Endodermal cell (in vitro differentiated cells): ENCODE data around the gene ICAM1. TPM values are rescaled to one million over a fixed set of nuclear protein-coding genes. Genes with fewer than 3 reads are reported as not detected.

Experiments used
- DNase-seq: peaks from one replicate; pipeline ENCODE4 v3.0.0-alpha.2; 2017
- H3K27ac ChIP-seq: 2 replicates; pipeline ENCODE4 v1.5.1; 2013; ENCODE audit warnings: mild to moderate bottlenecking, low read depth, low read length, moderate library complexity
- H3K27me3 ChIP-seq: 2 replicates; pipeline ENCODE4 v1.6.1; 2013; ENCODE audit warnings: mild to moderate bottlenecking, low read length, moderate library complexity; ENCODE audit not compliant: insufficient read depth, control insufficient read depth, poor library complexity, severe bottlenecking
- H3K36me3 ChIP-seq: 2 replicates; pipeline ENCODE4 v1.7.0; 2013; ENCODE audit warnings: mild to moderate bottlenecking, low read length, moderate library complexity; ENCODE audit not compliant: control insufficient read depth, insufficient read depth
- H3K4me1 ChIP-seq: one replicate; pipeline ENCODE4 v1.7.0; 2013; ENCODE audit warnings: low read length; ENCODE audit not compliant: control insufficient read depth, insufficient read depth
- H3K4me3 ChIP-seq: 2 replicates; pipeline ENCODE4 v1.5.1; 2013; ENCODE audit warnings: mild to moderate bottlenecking, low read length, moderate library complexity
- H3K9ac ChIP-seq: 2 replicates; pipeline ENCODE4 v1.6.1; 2013; ENCODE audit warnings: mild to moderate bottlenecking, low read length, moderate library complexity; ENCODE audit not compliant: poor library complexity, severe bottlenecking; ENCODE audit errors: extremely low read depth
- H3K9me3 ChIP-seq: 2 replicates; pipeline ENCODE4 v1.6.1; 2013; ENCODE audit warnings: mild to moderate bottlenecking, low read length, moderate library complexity; ENCODE audit not compliant: control insufficient read depth
- H3K27ac Mint-ChIP-seq: 2 replicates; pipeline ENCODE4 v1.8.0; 2020; ENCODE audit warnings: mixed read lengths
- H3K27me3 Mint-ChIP-seq: 2 replicates; pipeline ENCODE4 v1.8.0; 2021; ENCODE audit warnings: mild to moderate bottlenecking, mixed read lengths; ENCODE audit not compliant: insufficient read depth
- H3K36me3 Mint-ChIP-seq: 2 replicates; pipeline ENCODE4 v1.8.0; 2020; ENCODE audit warnings: low read depth, mixed read lengths
- H3K4me1 Mint-ChIP-seq: 2 replicates; pipeline ENCODE4 v1.8.0; 2020; ENCODE audit warnings: mixed read lengths
- H3K4me3 Mint-ChIP-seq: 2 replicates; pipeline ENCODE4 v1.8.0; 2020; ENCODE audit warnings: mild to moderate bottlenecking, moderate library complexity, mixed read lengths
- H3K9me3 Mint-ChIP-seq: 2 replicates; pipeline ENCODE4 v1.8.0; 2020; ENCODE audit warnings: mild to moderate bottlenecking, mixed read lengths
- CTCF ChIP-seq: fragments of 200-600 bp; sonication (generic); conservative IDR thresholded peaks from 2 replicates; pipeline ENCODE4 v1.5.0; 2021; ENCODE audit warnings: antibody characterized with exemption, mild to moderate bottlenecking
- WGBS, 2 experiments: methylation state at CpG; one replicate each; pipeline versions ENCODE4 v1.1.5 to v1.1.7; 2013; ENCODE audit warnings: missing lambda C conversion rate in 2 of 2, mixed read lengths in 1 of 2; ENCODE audit not compliant: insufficient coverage in 1 of 2, insufficient read length in 1 of 2; 5-methylcytosine and 5-hydroxymethylcytosine counted together
- total RNA-seq, 2 donors: library from RNA; stranded (reverse); fragmentation: NEBNext Ultra II Directional in 1 of 2; extraction: Animal tissue kit (Norgen Biotek cat#: 25700) in 1 of 2; gene quantifications; 2 replicates in 1 of 2; 3 replicates in 1 of 2; pipeline ENCODE4 v1.2.1, GENCODE V29; 2021

The ICAM1 gene
- total RNA-seq, 2 donors from 2014 or later = 1.7 to 5.2 TPM

- 0 to 2% methylated on average over 5 to 58 of the region's 58 CpGs for WGBS, 2 experiments
- no peaks in the 10 kb centered on the region for H3K9me3 ChIP-seq
- Mint-ChIP-seq H3K27ac (no peak overlapping the region), H3K4me1 (peaks cover 8% of the 10 kb centered on the region), H3K4me3 (peak overlapping the region; percentile 37), H3K9me3 (peaks cover 9% of the 10 kb centered on the region), H3K36me3 (no peaks in the 10 kb centered on the region), H3K27me3 (peaks cover 87% of the 10 kb centered on the region)
- peak overlapping the region; percentile 65 for H3K4me3 ChIP-seq
- no peak overlapping the region for H3K27ac ChIP-seq
- peaks cover 80% of the 10 kb centered on the region for H3K27me3 ChIP-seq
- no peaks in the 10 kb centered on the region for H3K36me3 ChIP-seq
- DNase-seq = peak; percentile 80
- TF ChIP-seq CTCF = no peak
- peaks cover 3% of the 10 kb centered on the region for H3K4me1 ChIP-seq
- H3K9ac ChIP-seq = no peak overlapping the region
Measured at GRCh38 chr19:10295847-10296591, 25.1 kb downstream of the ICAM1 start.

- peaks cover 62% of the 10 kb centered on the region for H3K27me3 Mint-ChIP-seq
- no peak for TF ChIP-seq CTCF
- H3K27ac Mint-ChIP-seq = no peak overlapping the region
- peaks cover 6% of the 10 kb centered on the region for H3K36me3 Mint-ChIP-seq
- H3K9me3 Mint-ChIP-seq = peaks cover 7% of the 10 kb centered on the region
- H3K9me3 ChIP-seq = no peaks in the 10 kb centered on the region
- no peak for DNase-seq
- no peak overlapping the region for H3K27ac ChIP-seq
- H3K27me3 ChIP-seq = peaks cover 42% of the 10 kb centered on the region
- H3K4me1 ChIP-seq = no peaks in the 10 kb centered on the region
- no peaks in the 10 kb centered on the region for H3K36me3 ChIP-seq
- H3K4me3 Mint-ChIP-seq = no peak overlapping the region
- WGBS, 2 experiments = 64 to 79% methylated on average over 5 to 14 of the region's 14 CpGs
- peaks cover 4% of the 10 kb centered on the region for H3K4me1 Mint-ChIP-seq
- H3K9ac ChIP-seq = no peak overlapping the region
- H3K4me3 ChIP-seq = no peak overlapping the region
Measured at GRCh38 chr19:10299545-10300458, 28.9 kb downstream of the ICAM1 start.

- Mint-ChIP-seq H3K27me3 (peaks cover 13% of the 10 kb centered on the region), H3K9me3 (no peaks in the 10 kb centered on the region), H3K4me3 (no peak overlapping the region), H3K4me1 (no peaks in the 10 kb centered on the region), H3K27ac (no peak overlapping the region), H3K36me3 (peaks cover 15% of the 10 kb centered on the region)
- Histone ChIP-seq H3K4me3 (no peak overlapping the region), H3K9me3 (no peaks in the 10 kb centered on the region), H3K4me1 (no peaks in the 10 kb centered on the region), H3K27me3 (no peaks in the 10 kb centered on the region), H3K27ac (no peak overlapping the region), H3K36me3 (no peaks in the 10 kb centered on the region), H3K9ac (no peak overlapping the region)
- no peak for TF ChIP-seq CTCF
- 94 to 100% methylated on average over 9 to 17 of the region's 17 CpGs for WGBS, 2 experiments
- DNase-seq = no peak
Measured at GRCh38 chr19:10305139-10305806, 34.4 kb downstream of the ICAM1 start.
